LNCAP (cell line): ENCODE measurements around the gene C3orf20.

Source experiments
- TF ChIP-seq, protein P1 (sequence below): fragments of 450-650 bp; IDR thresholded peaks from 2 replicates; pipeline ENCODE4 v1.5.1; 2017; ENCODE audit warnings: mild to moderate bottlenecking

Gene C3orf20

DNA sequence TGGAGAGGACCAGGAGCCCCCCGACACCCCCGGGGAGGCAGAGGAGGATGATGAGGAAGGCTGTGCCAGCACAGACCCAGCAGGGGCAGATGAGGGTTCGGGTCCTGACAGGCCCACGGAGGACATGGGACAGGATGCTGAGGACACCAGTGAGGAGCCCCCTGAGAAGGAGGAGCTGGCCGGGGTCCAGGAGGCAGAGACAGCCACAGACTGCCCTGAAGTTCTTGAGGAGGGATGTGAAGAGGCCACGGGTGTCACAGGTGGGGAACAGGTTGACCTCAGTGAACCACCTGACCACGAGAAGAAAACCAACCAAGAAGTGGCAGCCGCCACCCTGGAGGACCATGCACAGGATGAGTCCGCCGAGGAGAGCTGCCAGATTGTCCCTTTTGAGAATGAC, 144.7 kb downstream of the C3orf20 start:
- TF ChIP-seq, protein P1, sequence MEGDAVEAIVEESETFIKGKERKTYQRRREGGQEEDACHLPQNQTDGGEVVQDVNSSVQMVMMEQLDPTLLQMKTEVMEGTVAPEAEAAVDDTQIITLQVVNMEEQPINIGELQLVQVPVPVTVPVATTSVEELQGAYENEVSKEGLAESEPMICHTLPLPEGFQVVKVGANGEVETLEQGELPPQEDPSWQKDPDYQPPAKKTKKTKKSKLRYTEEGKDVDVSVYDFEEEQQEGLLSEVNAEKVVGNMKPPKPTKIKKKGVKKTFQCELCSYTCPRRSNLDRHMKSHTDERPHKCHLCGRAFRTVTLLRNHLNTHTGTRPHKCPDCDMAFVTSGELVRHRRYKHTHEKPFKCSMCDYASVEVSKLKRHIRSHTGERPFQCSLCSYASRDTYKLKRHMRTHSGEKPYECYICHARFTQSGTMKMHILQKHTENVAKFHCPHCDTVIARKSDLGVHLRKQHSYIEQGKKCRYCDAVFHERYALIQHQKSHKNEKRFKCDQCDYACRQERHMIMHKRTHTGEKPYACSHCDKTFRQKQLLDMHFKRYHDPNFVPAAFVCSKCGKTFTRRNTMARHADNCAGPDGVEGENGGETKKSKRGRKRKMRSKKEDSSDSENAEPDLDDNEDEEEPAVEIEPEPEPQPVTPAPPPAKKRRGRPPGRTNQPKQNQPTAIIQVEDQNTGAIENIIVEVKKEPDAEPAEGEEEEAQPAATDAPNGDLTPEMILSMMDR = no peak

DNA sequence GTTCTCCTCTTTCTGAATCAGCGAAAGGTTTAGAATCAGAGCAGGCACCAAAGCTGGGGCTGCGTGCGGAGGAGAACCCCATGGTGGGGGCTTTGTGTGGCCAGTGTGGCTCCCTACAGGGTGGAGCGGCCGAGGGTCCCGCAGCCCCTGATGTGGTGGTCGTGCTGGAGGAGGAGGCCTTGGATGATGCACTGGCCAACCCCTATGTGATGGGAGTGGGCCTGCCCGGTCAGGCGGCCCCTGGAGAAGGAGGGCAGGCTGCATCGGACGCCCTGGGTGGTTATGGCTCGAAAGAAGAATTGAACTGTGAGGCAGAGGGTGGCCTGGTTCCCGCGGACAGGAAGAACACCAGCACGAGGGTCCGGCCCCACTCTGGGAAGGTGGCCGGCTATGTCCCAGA, 145.2 kb downstream of the C3orf20 start:
- TF ChIP-seq, protein P1 = no peak

DNA sequence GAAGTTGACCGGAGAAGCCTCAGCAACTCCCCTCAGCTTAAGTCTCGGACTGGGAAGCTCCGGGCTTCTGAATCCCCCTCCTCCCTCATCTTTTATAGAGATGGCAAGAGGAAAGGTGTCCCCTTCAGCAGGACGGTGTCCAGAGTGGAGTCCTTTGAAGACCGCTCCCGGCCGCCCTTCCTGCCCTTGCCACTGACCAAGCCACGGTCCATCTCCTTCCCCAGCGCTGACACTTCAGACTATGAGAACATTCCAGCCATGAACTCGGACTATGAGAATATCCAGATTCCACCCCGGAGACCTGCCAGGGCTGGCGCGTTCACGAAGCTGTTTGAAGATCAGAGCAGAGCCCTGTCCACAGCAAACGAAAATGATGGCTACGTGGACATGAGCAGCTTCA, 146.2 kb downstream of the C3orf20 start:
- TF ChIP-seq, protein P1 = no peak

DNA sequence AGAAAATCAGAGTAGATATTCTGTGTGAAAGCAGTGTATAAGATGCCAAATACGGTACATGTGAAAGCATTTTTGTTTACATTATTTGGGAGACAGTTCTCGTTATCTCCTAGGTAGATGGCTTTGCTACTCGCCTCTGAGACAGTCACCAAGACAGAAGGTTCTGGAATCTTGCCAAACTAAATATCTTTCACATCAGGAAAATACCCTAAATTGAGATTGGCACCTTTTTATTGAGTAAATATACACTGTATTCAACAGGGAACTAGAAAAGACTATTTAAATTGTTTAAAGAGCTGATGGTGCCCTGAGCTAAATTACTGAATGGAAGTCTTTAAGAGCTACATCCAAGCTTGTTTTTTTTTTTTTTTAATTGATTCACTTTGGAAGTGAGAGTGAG, 147.2 kb downstream of the C3orf20 start:
- TF ChIP-seq, protein P1 = no peak
